Small intestine (tissue), 7 donors: ENCODE measurements around the gene HTRA3. TPM values are rescaled to one million over a fixed set of nuclear protein-coding genes. Genes with fewer than 3 reads are reported as not detected.
"Not testable (repeated sequence)": the region's sequence is repeated elsewhere in the genome, so short reads cannot be mapped to it uniquely, and the experiment has no call there.

Experiments
- DNase-seq, 2 donors: peaks; one replicate each; pipeline versions ENCODE4 v3.0.0 to v3.0.0-alpha.2; 2013
- FAIRE-seq: peaks from 2 replicates; lab custom pipeline; 2012; peaks lifted over from hg19 to GRCh38; lab: Jason Lieb, UNC
- H3K27ac ChIP-seq, 3 donors: one replicate each; pipeline ENCODE4 v1.5.1; 2013; ENCODE audit warnings: low read length in 2 of 3, mild to moderate bottlenecking in 2 of 3, control low read depth in 1 of 3, inconsistent platforms in 1 of 3, low read depth in 1 of 3, moderate library complexity in 1 of 3
- H3K27me3 ChIP-seq, 3 donors: one replicate each; pipeline ENCODE4 v1.6.1; 2013; ENCODE audit warnings: low read length in 3 of 3, inconsistent platforms in 1 of 3; ENCODE audit not compliant: control insufficient read depth in 3 of 3, insufficient read depth in 3 of 3
- H3K36me3 ChIP-seq, 3 donors: one replicate each; pipeline ENCODE4 v1.6.1; 2013; ENCODE audit warnings: low read length in 3 of 3, inconsistent platforms in 1 of 3, low read depth in 1 of 3, mild to moderate bottlenecking in 1 of 3, moderate library complexity in 1 of 3; ENCODE audit not compliant: control insufficient read depth in 3 of 3, insufficient read depth in 2 of 3
- H3K4me1 ChIP-seq, 3 donors: one replicate each; pipeline ENCODE4 v1.6.1; 2013; ENCODE audit warnings: low read length in 2 of 3, inconsistent platforms in 1 of 3, low read depth in 1 of 3, mild to moderate bottlenecking in 1 of 3, moderate library complexity in 1 of 3; ENCODE audit not compliant: control insufficient read depth in 3 of 3, insufficient read depth in 2 of 3
- H3K4me3 ChIP-seq, 3 donors: one replicate each; pipeline ENCODE4 v1.5.1; 2013; ENCODE audit warnings: low read length in 3 of 3, control low read depth in 1 of 3, inconsistent platforms in 1 of 3, low read depth in 1 of 3, mild to moderate bottlenecking in 1 of 3, moderate library complexity in 1 of 3
- H3K9me3 ChIP-seq, 2 donors: one replicate each; pipeline ENCODE4 v1.6.1; 2013; ENCODE audit warnings: low read depth in 1 of 2, low read length in 1 of 2; ENCODE audit not compliant: control insufficient read depth in 2 of 2, insufficient read depth in 1 of 2
- WGBS, 3 donors: extraction: QIAGEN DNeasy Blood & Tissue Kit; methylation state at CpG; one replicate each; pipeline ENCODE4 v1.1.7; 2013; 5-methylcytosine and 5-hydroxymethylcytosine counted together
- polyA plus RNA-seq, 4 donors: library from polyadenylated mRNA; stranded (reverse) in 3 of 4; unstranded in 1 of 4; fragments of 200-250 nt in 3 of 4; fragments of 120-200 nt in 1 of 4; gene quantifications; one replicate each; pipeline versions ENCODE4 v1.2.1 to v1.2.3, GENCODE V29; 2013
- donor health status: healthy with polysubstance abuse.
- donor health status: control.
- donor health status: control.
- donor health status: Bipolar disorder and iron deficiency.
- donor health status: healthy.

Gene HTRA3
- polyA plus RNA-seq, 4 donors, result 0.67 to 13.2 (median 6.1) TPM

GRCh38 chr4:8333726-8334460, 64.3 kb downstream of the HTRA3 start:
- no peak for DNase-seq
- Histone ChIP-seq H3K27ac (no peak overlapping the region), H3K27me3 (peaks cover 0 to 2% (median 0%) of the 10 kb centered on the region in 3 donors), H3K9me3 (peaks cover 0 to 4% of the 10 kb centered on the region in 2 donors), H3K4me3 (no peak overlapping the region), H3K4me1 (no peaks in the 10 kb centered on the region), H3K36me3 (no peaks in the 10 kb centered on the region)
- WGBS, 3 donors, result 72 to 87% (median 78%) methylated on average over 14 of the region's 14 CpGs
- FAIRE-seq, result no peak

- Histone ChIP-seq H3K4me3 (no peak overlapping the region), H3K27me3 (peaks cover 0 to 2% (median 0%) of the 10 kb centered on the region in 3 donors), H3K4me1 (no peaks in the 10 kb centered on the region), H3K9me3 (peaks cover 0 to 4% of the 10 kb centered on the region in 2 donors), H3K27ac (no peak overlapping the region), H3K36me3 (no peaks in the 10 kb centered on the region)
- DNase-seq, result no peak
- 53 to 75% (median 61%) methylated on average over 13 of the region's 13 CpGs for WGBS, 3 donors
- FAIRE-seq, result no peak
These were observed 65.4 kb downstream of the HTRA3 start for GRCh38 chr4:8334786-8335460.

- Histone ChIP-seq H3K9me3 (peaks cover 0 to 4% of the 10 kb centered on the region in 2 donors), H3K36me3 (no peaks in the 10 kb centered on the region), H3K27ac (no peak overlapping the region), H3K4me3 (no peak overlapping the region), H3K4me1 (no peaks in the 10 kb centered on the region), H3K27me3 (peaks cover 0 to 2% (median 0%) of the 10 kb centered on the region in 3 donors)
- FAIRE-seq, result no peak
- WGBS, 3 donors, result 96 to 100% (median 97%) methylated on average over 2 of the region's 2 CpGs
- no peak for DNase-seq
These were observed 66.3 kb downstream of the HTRA3 start for GRCh38 chr4:8335848-8336247.

GRCh38 chr4:8336412-8337075, 67.0 kb downstream of the HTRA3 start:
- Histone ChIP-seq H3K9me3 (peaks cover 0 to 4% of the 10 kb centered on the region in 2 donors), H3K36me3 (no peaks in the 10 kb centered on the region), H3K27ac (no peak overlapping the region), H3K4me1 (no peaks in the 10 kb centered on the region), H3K27me3 (peaks cover 0 to 2% (median 0%) of the 10 kb centered on the region in 3 donors), H3K4me3 (no peak overlapping the region)
- DNase-seq (no peak), FAIRE-seq (no peak)
- 78 to 84% (median 84%) methylated on average over 7 of the region's 7 CpGs for WGBS, 3 donors

GRCh38 chr4:8338351-8338961, 68.9 kb downstream of the HTRA3 start:
- Histone ChIP-seq H3K27me3 (no peaks in the 10 kb centered on the region), H3K4me3 (no peak overlapping the region), H3K27ac (no peak overlapping the region), H3K36me3 (no peaks in the 10 kb centered on the region), H3K9me3 (peaks cover 0 to 4% of the 10 kb centered on the region in 2 donors), H3K4me1 (peaks cover 0 to 2% (median 0%) of the 10 kb centered on the region in 3 donors)
- no peak for DNase-seq
- FAIRE-seq, result no peak
- WGBS, 3 donors, result 58 to 66% (median 62%) methylated on average over 4 of the region's 4 CpGs

GRCh38 chr4:8340781-8341241, 71.3 kb downstream of the HTRA3 start:
- H3K4me1 ChIP-seq, result peaks cover 0 to 6% (median 0%) of the 10 kb centered on the region in 3 donors
- DNase-seq, result peak; percentile 3 to 19
- no peaks in the 10 kb centered on the region for H3K27me3 ChIP-seq
- peaks cover 0 to 4% of the 10 kb centered on the region in 2 donors for H3K9me3 ChIP-seq
- no peak for FAIRE-seq
- WGBS, 3 donors, result 38 to 52% (median 52%) methylated on average over 8 of the region's 8 CpGs
- peak overlapping the region in 2 of 3 donors; percentile 17 to 25 for H3K27ac ChIP-seq
- no peak overlapping the region for H3K4me3 ChIP-seq
- H3K36me3 ChIP-seq, result no peaks in the 10 kb centered on the region

GRCh38 chr4:8341281-8341680, 71.7 kb downstream of the HTRA3 start:
- not testable (repeated sequence) for H3K27me3 ChIP-seq, H3K36me3 ChIP-seq, H3K9me3 ChIP-seq, H3K4me1 ChIP-seq, FAIRE-seq, DNase-seq, H3K4me3 ChIP-seq
- peak overlapping the region in 1 of 3 donors; percentile 27 for H3K27ac ChIP-seq
- WGBS, 3 donors, result 81 to 88% (median 85%) methylated on average over 7 of the region's 7 CpGs

GRCh38 chr4:8341691-8342090, 72.1 kb downstream of the HTRA3 start:
- H3K9me3 ChIP-seq, result peaks cover 0 to 1% of the 10 kb centered on the region in 2 donors
- no peaks in the 10 kb centered on the region for H3K36me3 ChIP-seq
- H3K4me3 ChIP-seq, result no peak overlapping the region
- no peaks in the 10 kb centered on the region for H3K27me3 ChIP-seq
- WGBS, 3 donors, result 80 to 96% (median 89%) methylated on average over 10 of the region's 10 CpGs
- H3K4me1 ChIP-seq, result peaks cover 0 to 6% (median 0%) of the 10 kb centered on the region in 3 donors
- DNase-seq (no peak), FAIRE-seq (no peak)
- peak overlapping the region in 1 of 3 donors; percentile 27 for H3K27ac ChIP-seq
